Activated effector memory CD4-positive, alpha-beta T cell treated with Interleukin-2 at 50 U/mL for 16 hours (primary cell): ENCODE data around the gene JAZF1.
"Not testable (repeated sequence)": the region's sequence is repeated elsewhere in the genome, so short reads cannot be mapped to it uniquely, and the experiment has no call there.

Experiments used
- DNase-seq: peaks from one replicate; pipeline ENCODE4 v3.0.0-alpha.2; 2020

Gene JAZF1

DNA sequence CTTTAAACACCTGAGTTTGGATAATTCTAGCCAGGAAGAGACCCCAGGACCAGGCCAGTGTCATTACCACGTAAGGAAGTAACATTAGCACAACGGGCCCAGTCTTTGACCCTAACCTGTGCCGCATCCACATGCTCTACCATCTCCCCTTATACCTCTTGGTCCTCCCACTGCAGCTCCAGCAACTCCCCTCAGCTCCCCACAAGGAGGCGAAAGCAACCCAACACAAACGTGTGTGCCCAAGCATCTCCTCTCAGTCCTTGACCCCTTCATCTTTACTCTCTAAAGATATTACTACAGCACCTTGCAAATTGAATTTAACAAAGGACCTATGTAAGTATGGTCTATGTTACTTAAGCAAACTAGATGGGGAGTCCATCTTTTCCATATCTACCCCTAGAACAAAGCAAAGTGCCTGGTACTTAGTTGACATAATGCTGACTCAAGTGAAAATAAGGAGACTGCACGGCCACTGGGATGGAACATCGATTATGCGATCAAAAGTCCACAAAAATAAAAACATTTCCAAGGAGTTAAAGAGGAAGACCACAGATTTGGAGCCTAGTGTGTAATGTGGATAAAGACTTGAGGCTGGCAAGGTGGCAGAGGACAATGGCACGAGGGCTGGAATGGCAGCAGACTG is 147.7 kb downstream of the JAZF1 start:
- no peak for DNase-seq

GRCh38 chr7:28029051-28029450 is 151.5 kb downstream of the JAZF1 start:
- no peak for DNase-seq

GRCh38 chr7:28028471-28028870 is 152.1 kb downstream of the JAZF1 start:
- DNase-seq, result no peak

- no peak for DNase-seq
Observed at GRCh38 chr7:28026237-28026636, 154.4 kb downstream of the JAZF1 start.

- no peak for DNase-seq
Observed at GRCh38 chr7:28024786-28025334, 155.7 kb downstream of the JAZF1 start.

DNA sequence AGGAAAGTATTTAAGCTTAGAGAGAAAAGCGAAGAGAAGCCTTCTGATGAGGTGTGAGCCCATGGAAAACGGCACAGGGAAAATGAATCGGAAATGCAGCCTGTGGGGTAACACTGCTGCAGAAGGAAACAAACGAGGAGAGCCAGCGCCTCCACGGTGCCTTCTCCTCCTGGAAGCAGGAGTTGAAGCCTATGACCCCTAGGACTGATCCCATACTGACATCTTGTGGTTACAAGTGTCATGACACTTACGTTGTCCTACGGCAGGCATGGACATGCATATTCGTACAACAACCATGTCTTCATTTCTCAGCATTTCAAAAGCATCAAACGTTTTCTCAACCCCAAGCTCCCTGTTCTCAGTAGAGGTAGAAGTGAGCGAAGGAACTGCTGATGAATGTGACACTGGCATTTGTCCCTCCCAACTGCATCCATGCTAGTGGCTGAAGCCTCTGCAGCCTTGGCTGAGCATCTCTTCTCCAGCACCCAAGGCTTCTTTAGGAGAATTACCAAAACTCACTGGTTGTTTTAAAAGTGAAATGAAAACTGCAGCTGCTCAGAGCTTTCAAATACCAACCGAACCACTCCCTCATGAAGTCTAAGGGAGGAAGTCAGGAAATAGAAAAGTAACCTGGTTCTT is 160.2 kb downstream of the JAZF1 start:
- no peak for DNase-seq

DNA sequence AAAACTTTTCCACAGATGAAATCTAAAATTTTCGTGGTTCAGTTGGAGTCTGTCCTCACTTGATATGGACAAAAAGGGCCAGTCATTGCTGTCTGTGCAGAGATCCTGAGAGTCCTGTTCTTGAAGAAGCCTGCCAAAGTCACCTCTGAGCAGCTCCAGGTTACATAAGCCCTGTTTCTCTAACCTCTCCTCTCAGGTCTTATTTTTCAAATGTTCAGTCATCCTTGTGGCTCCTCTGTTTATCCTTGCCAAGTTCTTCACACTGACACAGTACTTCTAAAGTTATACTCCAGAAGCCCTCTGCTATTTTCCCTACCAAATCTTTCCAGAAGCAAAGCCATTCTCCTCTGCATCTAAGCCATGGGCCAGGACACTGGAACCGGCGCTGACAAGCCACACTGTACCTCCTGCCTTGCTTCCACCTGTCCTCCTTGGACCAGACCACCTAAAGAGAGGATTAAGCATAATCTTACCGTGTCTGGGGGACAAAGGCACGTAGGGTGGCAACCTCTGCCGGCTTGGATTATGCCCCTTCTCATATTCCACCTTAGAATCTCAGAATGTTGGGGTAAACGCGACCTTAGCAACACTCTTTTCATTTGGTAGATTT is 161.6 kb downstream of the JAZF1 start:
- no peak for DNase-seq

- DNase-seq, result no peak
Observed at GRCh38 chr7:28018446-28018845, 162.1 kb downstream of the JAZF1 start.

DNA sequence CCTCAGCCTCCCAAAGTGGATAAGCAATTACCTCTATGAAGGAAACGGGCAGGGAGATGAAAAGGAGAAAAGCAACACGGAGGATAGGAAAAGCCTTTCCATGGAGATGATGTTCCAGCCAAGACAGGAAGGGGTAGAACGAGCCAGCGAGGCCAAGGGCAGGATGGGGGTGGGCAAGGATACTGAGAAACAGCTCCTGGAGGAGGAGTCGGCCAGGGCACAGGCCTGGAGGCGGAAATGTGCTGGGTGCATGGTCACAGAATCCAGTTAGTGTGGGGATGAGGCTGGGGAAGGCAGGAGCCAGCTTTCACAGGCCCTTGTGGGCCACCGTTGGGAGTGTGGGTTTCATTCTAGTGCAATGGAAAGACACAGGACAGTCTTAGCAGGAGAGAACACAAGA is 162.6 kb downstream of the JAZF1 start:
- no peak for DNase-seq

- DNase-seq, result no peak
Observed at GRCh38 chr7:28017372-28017771, 163.2 kb downstream of the JAZF1 start.

DNA sequence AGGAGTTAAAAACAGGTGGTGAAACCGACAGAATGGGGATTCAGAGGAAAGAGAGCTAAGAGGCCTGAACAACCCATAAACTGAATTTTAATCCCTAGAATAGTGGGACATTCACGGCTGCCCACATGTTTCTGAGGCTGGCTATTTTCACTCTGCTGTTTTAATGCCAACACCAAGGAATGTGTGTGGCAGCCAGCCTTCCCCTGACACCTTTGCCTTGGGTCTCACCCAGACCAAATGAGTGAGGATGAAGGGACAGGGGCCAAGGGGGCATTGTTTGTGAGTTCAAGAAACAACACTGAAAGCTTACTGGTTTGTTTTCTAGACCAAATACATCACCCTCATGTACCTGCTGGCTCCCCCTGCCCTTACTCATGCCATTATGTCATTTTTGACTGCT is 164.3 kb downstream of the JAZF1 start:
- no peak for DNase-seq

DNA sequence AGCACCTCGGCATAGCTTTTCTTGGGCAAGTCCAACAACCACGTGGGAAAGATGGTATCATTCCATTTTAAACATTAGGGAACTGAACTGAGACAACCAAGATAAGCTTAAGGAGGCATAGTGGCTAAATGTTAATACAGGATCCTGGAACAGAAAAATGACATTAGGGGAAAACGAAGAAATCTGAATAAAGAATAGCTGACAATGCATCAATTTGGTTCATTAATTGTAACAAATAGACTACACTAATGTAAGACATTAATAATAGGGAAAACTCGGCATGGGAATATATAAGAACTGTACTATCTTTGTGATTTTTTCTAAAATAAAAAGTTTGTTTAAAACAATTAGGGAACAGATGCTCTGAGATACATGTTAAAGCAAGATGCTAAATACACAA is 165.4 kb downstream of the JAZF1 start:
- DNase-seq, result no peak

DNA sequence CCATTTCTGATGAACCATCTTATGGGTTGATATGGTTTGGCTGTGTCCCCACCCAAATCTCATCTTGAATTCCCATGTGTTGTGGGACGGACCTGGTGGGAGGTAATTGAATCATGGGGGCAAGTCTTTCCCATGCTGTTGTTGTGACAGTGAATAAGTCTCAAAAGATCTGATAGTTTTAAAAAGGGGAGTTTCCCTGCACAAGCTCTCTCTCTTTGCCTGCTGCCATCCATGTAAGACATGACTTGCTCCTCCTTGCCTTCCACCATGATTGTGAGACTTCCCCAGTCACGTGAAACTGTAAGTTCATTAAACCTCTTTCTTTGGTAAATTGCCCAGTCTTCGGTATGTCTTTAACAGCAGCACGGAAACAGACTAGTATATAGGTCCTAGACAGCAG is 166.3 kb downstream of the JAZF1 start:
- DNase-seq, result not testable (repeated sequence)

DNA sequence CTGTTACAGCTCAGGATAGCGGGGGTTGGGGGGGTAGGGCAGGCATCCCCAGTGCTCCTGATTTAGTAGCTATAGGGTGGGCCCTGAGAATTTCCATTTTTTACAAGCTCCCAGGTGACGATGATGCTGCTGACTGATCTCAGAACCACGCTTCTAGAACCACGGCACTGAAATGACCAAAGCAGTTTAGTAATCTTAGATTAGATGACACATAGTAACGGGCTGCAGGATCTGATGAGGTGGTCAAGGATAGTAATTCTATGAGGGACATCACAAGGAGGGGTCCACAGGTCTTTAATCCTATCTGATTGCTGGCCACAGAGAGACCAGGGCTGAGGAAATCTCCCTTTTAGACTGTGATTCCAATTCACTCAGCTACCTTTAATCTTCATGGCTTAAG is 167.2 kb downstream of the JAZF1 start:
- DNase-seq, result no peak

DNA sequence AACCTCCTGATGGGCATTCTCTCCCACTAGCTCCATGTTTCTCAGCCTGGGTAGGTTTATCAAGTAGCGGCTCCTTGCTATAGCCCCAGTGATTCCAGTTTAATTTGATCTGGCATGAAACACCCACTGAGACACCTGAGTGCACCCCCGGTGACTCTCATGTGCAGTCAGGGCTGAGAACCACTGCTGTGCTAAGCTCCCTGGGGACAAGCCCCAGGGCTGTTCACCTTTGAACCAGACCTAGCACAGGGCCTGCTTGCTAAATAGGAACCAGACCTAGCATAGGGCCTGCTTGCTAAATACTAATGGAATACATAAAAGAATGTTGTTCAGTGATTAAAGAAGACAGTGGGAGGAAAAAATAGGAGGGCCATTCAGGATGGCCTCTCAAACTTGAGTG is 167.6 kb downstream of the JAZF1 start:
- no peak for DNase-seq

- no peak for DNase-seq
Observed at GRCh38 chr7:28008911-28009310, 171.7 kb downstream of the JAZF1 start.

- DNase-seq, result no peak
Observed at GRCh38 chr7:28008171-28008570, 172.4 kb downstream of the JAZF1 start.

GRCh38 chr7:28006491-28006890 is 174.1 kb downstream of the JAZF1 start:
- DNase-seq, result no peak

DNA sequence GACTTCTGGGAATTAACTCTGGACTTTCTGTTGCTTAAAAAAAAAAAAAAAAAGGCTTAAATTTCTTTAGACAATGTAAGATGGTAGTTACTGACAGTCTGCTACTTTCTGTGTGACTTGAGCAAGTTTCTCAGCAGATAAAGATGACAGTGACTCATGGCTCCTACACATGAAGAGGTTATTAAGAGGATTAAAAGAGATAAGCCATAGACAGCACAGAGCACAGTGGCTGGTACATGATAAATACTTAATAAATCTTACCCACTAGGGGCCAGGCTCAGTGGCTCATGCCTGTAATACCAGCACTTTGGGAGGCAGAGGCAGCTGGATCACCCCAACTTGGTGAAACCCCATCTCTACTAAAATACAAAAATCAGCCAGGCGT is 174.8 kb downstream of the JAZF1 start:
- DNase-seq, result no peak

DNA sequence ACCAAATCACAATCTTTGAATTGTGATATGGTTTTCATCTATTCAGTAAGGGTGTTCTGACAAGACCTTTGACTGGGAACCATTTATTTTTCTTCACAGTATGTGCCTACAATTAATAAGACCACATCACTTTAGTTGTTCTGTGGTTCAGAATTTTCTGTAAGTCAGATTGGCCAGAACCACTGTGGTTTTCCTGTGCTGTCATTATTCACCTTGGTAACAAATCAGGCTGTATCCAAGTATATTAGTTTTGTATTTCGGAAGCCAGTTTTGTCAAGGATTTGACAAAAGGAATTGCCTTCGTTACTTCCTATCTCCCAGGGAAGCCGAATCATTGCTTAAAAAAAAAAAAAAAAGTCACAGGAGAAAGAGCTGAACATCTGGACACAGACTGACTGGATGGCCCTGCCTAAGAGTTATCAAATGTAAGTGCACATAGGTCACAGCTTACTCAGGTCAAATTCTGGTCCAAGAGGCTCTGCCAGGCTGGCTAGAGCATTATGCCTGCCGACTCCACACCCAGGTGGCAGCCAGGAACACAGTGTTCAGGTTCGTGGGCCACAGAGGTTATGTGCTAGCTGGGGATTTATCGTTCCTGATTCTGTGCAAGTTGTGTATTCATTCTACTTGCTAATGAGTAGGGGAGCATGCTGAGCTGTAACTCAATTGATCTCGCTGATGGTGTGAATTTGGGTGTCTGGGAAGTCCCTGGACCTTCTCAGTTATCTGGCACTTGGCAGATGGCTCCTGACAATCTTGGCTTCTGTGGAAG is 175.3 kb downstream of the JAZF1 start:
- DNase-seq, result no peak

- DNase-seq, result no peak
Observed at GRCh38 chr7:28003408-28003807, 177.2 kb downstream of the JAZF1 start.

GRCh38 chr7:28002638-28003037 is 178.0 kb downstream of the JAZF1 start:
- no peak for DNase-seq

DNA sequence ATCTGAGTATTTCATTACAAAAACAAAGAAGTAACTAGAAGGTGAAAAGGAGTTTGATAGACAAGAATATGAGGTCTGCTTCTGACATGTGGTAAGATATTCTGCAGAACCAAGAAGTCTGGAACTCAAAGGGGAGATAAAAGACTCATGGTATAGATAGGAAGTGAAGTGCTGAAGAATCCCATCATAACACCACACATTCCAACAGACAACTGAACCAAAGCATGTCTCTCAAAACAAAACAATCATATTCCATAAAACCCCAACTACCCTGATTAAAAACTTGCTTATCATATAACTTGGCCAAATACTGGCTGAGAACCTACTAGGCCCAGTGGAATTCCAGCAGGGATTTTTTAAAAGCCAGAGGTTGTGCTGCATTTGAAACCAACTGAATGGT is 178.7 kb downstream of the JAZF1 start:
- no peak for DNase-seq

DNA sequence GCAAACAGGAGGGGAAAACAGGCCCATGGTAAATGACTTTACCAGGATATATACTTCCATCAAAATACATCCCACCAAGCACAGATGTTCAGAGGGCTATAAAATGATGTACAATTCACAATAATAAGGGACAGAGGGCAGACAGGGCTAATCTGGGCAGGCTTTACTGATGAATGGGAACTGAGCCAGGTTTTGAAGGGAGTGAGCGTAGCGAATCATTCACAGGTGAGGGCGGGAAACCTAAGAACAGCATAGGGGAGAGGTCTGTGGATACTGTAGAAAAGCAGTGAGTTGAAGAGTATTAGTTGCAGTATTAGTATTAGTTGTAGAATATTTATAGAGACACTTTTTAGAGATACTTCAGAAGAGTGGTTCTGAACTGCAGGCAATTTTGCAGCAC is 180.8 kb downstream of the JAZF1 start:
- no peak for DNase-seq
